ENCODE results near the gene ABCF2.

DNA sequence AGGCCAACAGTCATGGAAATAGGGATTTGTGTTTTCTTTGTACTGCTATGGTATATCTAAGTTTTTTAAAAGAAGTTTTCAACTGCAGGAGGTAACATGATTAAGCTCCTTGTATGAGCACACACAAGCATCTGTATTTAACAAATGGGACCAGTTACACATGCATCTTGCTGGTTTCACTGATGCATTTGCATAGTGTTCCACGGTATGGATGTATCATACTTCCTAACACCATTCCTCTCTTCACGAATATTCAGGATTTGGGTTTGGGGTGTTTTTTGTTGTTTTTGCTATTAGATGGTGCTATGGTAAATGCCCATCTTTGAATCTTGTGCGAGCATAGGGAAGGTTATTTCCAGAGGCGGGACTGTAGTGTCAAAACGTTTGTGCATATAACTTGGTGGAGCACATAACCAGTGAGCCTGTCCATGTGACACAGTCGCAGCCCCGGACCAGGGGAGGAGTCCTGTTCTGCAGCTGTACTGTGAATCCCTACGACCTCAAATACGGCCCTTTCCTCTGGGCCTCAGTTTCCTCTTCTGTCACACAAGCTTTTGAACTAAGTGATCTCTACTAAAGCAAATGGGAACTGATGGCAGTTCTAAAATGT, 18.6 kb downstream of the ABCF2 start:
- TF ChIP-seq HDAC2 (IDR thresholded peaks at IDR 0.05), result no peak
- TF ChIP-seq POLR2AphosphoS5 (IDR thresholded peaks at IDR 0.05; ENCODE audit: low read length), result no peak
- no peak for TF ChIP-seq EZH2 (IDR thresholded peaks at IDR 0.05; ENCODE audit: borderline replicate concordance, control insufficient read depth, low read depth, low read length)
- TF ChIP-seq EP300 (IDR thresholded peaks at IDR 0.05; ENCODE audit: borderline replicate concordance in 1 of 2, control insufficient read depth in 1 of 2, low read depth in 2 of 2, low read length in 2 of 2), result no peak
- no peak for TF ChIP-seq PBX3 (IDR thresholded peaks at IDR 0.05; ENCODE audit: insufficient replicate concordance, low read depth, low read length)
- no peak for TF ChIP-seq FOS (IDR thresholded peaks at IDR 0.05; ENCODE audit: borderline replicate concordance, extremely low read depth, insufficient read length)
- TF ChIP-seq, protein P1, sequence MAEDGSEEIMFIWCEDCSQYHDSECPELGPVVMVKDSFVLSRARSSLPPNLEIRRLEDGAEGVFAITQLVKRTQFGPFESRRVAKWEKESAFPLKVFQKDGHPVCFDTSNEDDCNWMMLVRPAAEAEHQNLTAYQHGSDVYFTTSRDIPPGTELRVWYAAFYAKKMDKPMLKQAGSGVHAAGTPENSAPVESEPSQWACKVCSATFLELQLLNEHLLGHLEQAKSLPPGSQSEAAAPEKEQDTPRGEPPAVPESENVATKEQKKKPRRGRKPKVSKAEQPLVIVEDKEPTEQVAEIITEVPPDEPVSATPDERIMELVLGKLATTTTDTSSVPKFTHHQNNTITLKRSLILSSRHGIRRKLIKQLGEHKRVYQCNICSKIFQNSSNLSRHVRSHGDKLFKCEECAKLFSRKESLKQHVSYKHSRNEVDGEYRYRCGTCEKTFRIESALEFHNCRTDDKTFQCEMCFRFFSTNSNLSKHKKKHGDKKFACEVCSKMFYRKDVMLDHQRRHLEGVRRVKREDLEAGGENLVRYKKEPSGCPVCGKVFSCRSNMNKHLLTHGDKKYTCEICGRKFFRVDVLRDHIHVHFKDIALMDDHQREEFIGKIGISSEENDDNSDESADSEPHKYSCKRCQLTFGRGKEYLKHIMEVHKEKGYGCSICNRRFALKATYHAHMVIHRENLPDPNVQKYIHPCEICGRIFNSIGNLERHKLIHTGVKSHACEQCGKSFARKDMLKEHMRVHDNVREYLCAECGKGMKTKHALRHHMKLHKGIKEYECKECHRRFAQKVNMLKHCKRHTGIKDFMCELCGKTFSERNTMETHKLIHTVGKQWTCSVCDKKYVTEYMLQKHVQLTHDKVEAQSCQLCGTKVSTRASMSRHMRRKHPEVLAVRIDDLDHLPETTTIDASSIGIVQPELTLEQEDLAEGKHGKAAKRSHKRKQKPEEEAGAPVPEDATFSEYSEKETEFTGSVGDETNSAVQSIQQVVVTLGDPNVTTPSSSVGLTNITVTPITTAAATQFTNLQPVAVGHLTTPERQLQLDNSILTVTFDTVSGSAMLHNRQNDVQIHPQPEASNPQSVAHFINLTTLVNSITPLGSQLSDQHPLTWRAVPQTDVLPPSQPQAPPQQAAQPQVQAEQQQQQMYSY (CRISPR knock-in tag; IDR thresholded peaks at IDR 0.05), result no peak
- no peak for TF ChIP-seq NFYA (IDR thresholded peaks at IDR 0.05; ENCODE audit: borderline replicate concordance, low read depth, low read length)
- TF ChIP-seq CTCF (IDR thresholded peaks at IDR 0.05 in 2 of 3, conservative IDR thresholded peaks at IDR 0.05 in 1 of 3; ENCODE audit: control insufficient read depth in 2 of 3, extremely low read depth in 1 of 3, insufficient read depth in 1 of 3, low read depth in 3 of 3, low read length in 3 of 3), result no peak
- no peak for TF ChIP-seq REST (IDR thresholded peaks at IDR 0.05; ENCODE audit: low read depth, low read length)
- no peak for TF ChIP-seq GATAD2B (conservative IDR thresholded peaks at IDR 0.05; ENCODE audit: low read depth)
- no peak for TF ChIP-seq SRF (IDR thresholded peaks at IDR 0.05; ENCODE audit: low read depth in 2 of 2, low read length in 2 of 2)
